Trophoblast cell (in vitro differentiated cells and primary cell): ENCODE results near the gene ONECUT2.

ENCODE experiments used
- DNase-seq, 2 donors: peaks; one replicate each; pipeline ENCODE4 v3.0.0-alpha.2; 2016
- H2AFZ ChIP-seq: 2 replicates; pipeline ENCODE4 v1.6.1; 2013; ENCODE audit warnings: low read length, moderate library complexity, mild to moderate bottlenecking; ENCODE audit not compliant: insufficient read depth, poor library complexity
- H2AK5ac ChIP-seq: 2 replicates; pipeline ENCODE4 v1.6.1; 2013; ENCODE audit warnings: mild to moderate bottlenecking, low read length
- H2BK120ac ChIP-seq: 2 replicates; pipeline ENCODE4 v1.6.1; 2013; ENCODE audit warnings: low read length, mild to moderate bottlenecking, moderate library complexity; ENCODE audit not compliant: insufficient read depth, poor library complexity
- H2BK12ac ChIP-seq: 2 replicates; pipeline ENCODE4 v1.6.1; 2013; ENCODE audit warnings: mild to moderate bottlenecking, low read length, moderate library complexity
- H2BK5ac ChIP-seq: 2 replicates; pipeline ENCODE4 v1.6.1; 2013; ENCODE audit warnings: low read length, low read depth, moderate library complexity, mild to moderate bottlenecking; ENCODE audit not compliant: poor library complexity
- H3K14ac ChIP-seq: 2 replicates; pipeline ENCODE4 v1.6.1; 2013; ENCODE audit warnings: mild to moderate bottlenecking, low read length
- H3K18ac ChIP-seq: 2 replicates; pipeline ENCODE4 v1.6.1; 2013; ENCODE audit warnings: mild to moderate bottlenecking, low read length
- H3K23ac ChIP-seq: 2 replicates; pipeline ENCODE4 v1.6.1; 2013; ENCODE audit warnings: low read length
- H3K27ac ChIP-seq: 2 replicates; pipeline ENCODE4 v1.5.1; 2013; ENCODE audit warnings: low read depth, mild to moderate bottlenecking, inconsistent platforms, low read length, moderate library complexity
- H3K27me3 ChIP-seq: 2 replicates; pipeline ENCODE4 v1.6.1; 2013; ENCODE audit warnings: inconsistent platforms, mild to moderate bottlenecking, low read length, moderate library complexity; ENCODE audit not compliant: insufficient read depth
- H3K36me3 ChIP-seq, 2 experiments: 1 replicate in 1 of 2; 2 replicates in 1 of 2; pipeline ENCODE4 v1.6.1; 2013; ENCODE audit warnings: low read length in 2 of 2, mild to moderate bottlenecking in 2 of 2, moderate library complexity in 1 of 2; ENCODE audit not compliant: insufficient read depth in 2 of 2, control insufficient read depth in 1 of 2
- H3K4ac ChIP-seq: 2 replicates; pipeline ENCODE4 v1.6.1; 2013; ENCODE audit warnings: low read depth, mild to moderate bottlenecking, low read length, moderate library complexity
- H3K4me1 ChIP-seq, 2 experiments: 1 replicate in 1 of 2; 2 replicates in 1 of 2; pipeline ENCODE4 v1.6.1; 2013; ENCODE audit warnings: low read length in 2 of 2, mild to moderate bottlenecking in 2 of 2, moderate library complexity in 1 of 2; ENCODE audit not compliant: insufficient read depth in 2 of 2, control insufficient read depth in 1 of 2
- H3K4me2 ChIP-seq: 2 replicates; pipeline ENCODE4 v1.6.1; 2013; ENCODE audit warnings: inconsistent platforms, mild to moderate bottlenecking, low read length, moderate library complexity
- H3K4me3 ChIP-seq: 2 replicates; pipeline ENCODE4 v1.5.1; 2013; ENCODE audit warnings: mild to moderate bottlenecking, low read depth, low read length, inconsistent platforms
- H3K79me1 ChIP-seq: one replicate; pipeline ENCODE4 v1.6.1; 2013; ENCODE audit warnings: low read length
- H3K79me2 ChIP-seq: 2 replicates; pipeline ENCODE4 v1.6.1; 2013; ENCODE audit warnings: low read length, mild to moderate bottlenecking; ENCODE audit not compliant: control insufficient read depth, insufficient read depth, poor library complexity
- H3K9ac ChIP-seq: 2 replicates; pipeline ENCODE4 v1.6.1; 2013; ENCODE audit warnings: mild to moderate bottlenecking, low read length
- H3K9me3 ChIP-seq: 2 replicates; pipeline ENCODE4 v1.6.1; 2013; ENCODE audit warnings: low read depth, mild to moderate bottlenecking, control low read depth, inconsistent platforms, low read length; ENCODE audit not compliant: insufficient read depth
- H4K12ac ChIP-seq: 2 replicates; pipeline ENCODE4 v1.6.1; 2013; ENCODE audit warnings: low read depth, mild to moderate bottlenecking, low read length, moderate library complexity
- H4K8ac ChIP-seq: 2 replicates; pipeline ENCODE4 v1.6.1; 2013; ENCODE audit warnings: low read depth, mild to moderate bottlenecking, low read length, moderate library complexity
- H4K91ac ChIP-seq: one replicate; pipeline ENCODE4 v1.6.1; 2013; ENCODE audit warnings: low read depth, mild to moderate bottlenecking, low read length, moderate library complexity
- WGBS: extraction: QIAGEN DNeasy Blood & Tissue Kit; methylation state at CpG from one replicate; pipeline ENCODE4 v1.1.7; 2013; ENCODE audit warnings: missing lambda C conversion rate; ENCODE audit not compliant: insufficient read length, insufficient coverage; ENCODE audit errors: extremely low coverage; 5-methylcytosine and 5-hydroxymethylcytosine counted together

Gene ONECUT2

DNA sequence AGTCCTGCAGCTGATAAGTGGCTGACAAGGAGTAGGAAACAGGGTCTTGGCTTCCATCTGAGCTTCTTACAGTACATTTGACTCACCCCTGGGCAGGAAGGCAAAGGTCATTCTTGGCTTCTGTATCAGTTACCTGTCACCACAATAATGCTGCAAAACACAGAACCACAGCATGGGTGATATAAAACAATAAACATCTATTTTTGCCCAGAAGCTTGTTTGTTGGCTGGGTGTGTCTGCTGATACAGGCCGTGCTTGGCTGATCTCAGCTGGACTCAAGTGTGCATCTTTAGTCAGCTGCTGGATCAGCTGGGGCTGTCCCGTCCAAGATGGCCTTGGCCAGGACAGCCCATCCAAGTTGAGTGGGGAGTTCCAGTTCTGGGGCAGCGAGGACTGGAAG is 34.7 kb downstream of the ONECUT2 start:
- DNase-seq = no peak
- Histone ChIP-seq H3K14ac (no peak overlapping the region), H4K12ac (no peak overlapping the region), H3K18ac (no peak overlapping the region), H4K91ac (no peak overlapping the region), H3K36me3 (no peaks in the 10 kb centered on the region), H2AK5ac (no peak overlapping the region), H3K79me2 (no peaks in the 10 kb centered on the region), H3K4ac (no peak overlapping the region), H3K27ac (no peak overlapping the region), H2BK5ac (no peak overlapping the region), H4K8ac (no peak overlapping the region), H3K4me2 (no peak overlapping the region), H2AFZ (no peak overlapping the region), H3K9ac (no peak overlapping the region), H3K27me3 (no peaks in the 10 kb centered on the region), H3K4me3 (no peak overlapping the region), H3K79me1 (no peaks in the 10 kb centered on the region), H3K23ac (no peak overlapping the region), H2BK120ac (no peak overlapping the region), H2BK12ac (no peak overlapping the region), H3K4me1 (no peaks in the 10 kb centered on the region), H3K9me3 (no peaks in the 10 kb centered on the region)
- no CpG with 5 or more reads among the region's 3 CpGs for WGBS

GRCh38 chr18:57475408-57475807 is 40.2 kb downstream of the ONECUT2 start:
- Histone ChIP-seq H3K27ac (no peak overlapping the region), H3K4me2 (no peak overlapping the region), H2AK5ac (no peak overlapping the region), H3K14ac (no peak overlapping the region), H3K9me3 (no peaks in the 10 kb centered on the region), H3K79me2 (no peaks in the 10 kb centered on the region), H3K36me3 (no peaks in the 10 kb centered on the region), H2BK120ac (no peak overlapping the region), H2AFZ (no peak overlapping the region), H4K91ac (no peak overlapping the region), H3K9ac (no peak overlapping the region), H3K27me3 (no peaks in the 10 kb centered on the region), H2BK12ac (no peak overlapping the region), H3K4me1 (peaks cover 0 to 1% of the 10 kb centered on the region in 2 experiments), H3K23ac (no peak overlapping the region), H3K79me1 (no peaks in the 10 kb centered on the region), H4K12ac (no peak overlapping the region), H4K8ac (no peak overlapping the region), H3K18ac (no peak overlapping the region), H3K4me3 (no peak overlapping the region), H2BK5ac (no peak overlapping the region), H3K4ac (no peak overlapping the region)
- WGBS = no CpG with 5 or more reads among the region's 3 CpGs
- no peak for DNase-seq

DNA sequence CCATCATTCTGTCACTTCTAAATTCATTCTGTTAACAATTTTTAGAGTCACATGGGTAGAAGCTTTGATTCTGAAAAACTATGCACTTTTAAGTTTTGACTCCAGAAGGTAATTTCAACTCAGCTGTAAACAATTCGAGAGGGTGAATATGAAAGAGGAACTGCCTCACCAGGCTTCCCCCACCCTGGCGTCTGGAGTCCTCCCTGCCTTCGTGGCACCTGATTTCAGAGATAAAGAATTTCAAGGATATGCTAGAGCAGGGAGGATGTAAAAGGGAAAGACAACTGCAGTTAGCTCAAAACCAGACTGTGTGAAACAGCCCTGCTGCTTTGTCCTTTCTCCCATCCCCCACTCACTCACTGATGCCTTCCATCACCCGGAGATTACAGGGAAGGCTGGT is 40.7 kb downstream of the ONECUT2 start:
- no peak overlapping the region for H2BK12ac ChIP-seq
- no peaks in the 10 kb centered on the region for H3K36me3 ChIP-seq
- no CpG with 5 or more reads among the region's 4 CpGs for WGBS
- H3K23ac ChIP-seq = no peak overlapping the region
- DNase-seq = no peak
- H2BK5ac ChIP-seq = no peak overlapping the region
- H3K9ac ChIP-seq = no peak overlapping the region
- H3K27ac ChIP-seq = no peak overlapping the region
- no peak overlapping the region for H3K4me3 ChIP-seq
- H4K91ac ChIP-seq = no peak overlapping the region
- no peak overlapping the region for H3K4me2 ChIP-seq
- no peak overlapping the region for H3K14ac ChIP-seq
- no peaks in the 10 kb centered on the region for H3K79me1 ChIP-seq
- peaks cover 0 to 1% of the 10 kb centered on the region in 2 experiments for H3K4me1 ChIP-seq
- H3K9me3 ChIP-seq = no peaks in the 10 kb centered on the region
- no peaks in the 10 kb centered on the region for H3K27me3 ChIP-seq
- no peak overlapping the region for H3K18ac ChIP-seq
- H2AFZ ChIP-seq = no peak overlapping the region
- H4K8ac ChIP-seq = no peak overlapping the region
- no peak overlapping the region for H3K4ac ChIP-seq
- H3K79me2 ChIP-seq = no peaks in the 10 kb centered on the region
- no peak overlapping the region for H4K12ac ChIP-seq
- no peak overlapping the region for H2BK120ac ChIP-seq
- no peak overlapping the region for H2AK5ac ChIP-seq

GRCh38 chr18:57480733-57481132 is 45.6 kb downstream of the ONECUT2 start:
- Histone ChIP-seq H3K4me3 (no peak overlapping the region), H3K27me3 (no peaks in the 10 kb centered on the region), H2BK12ac (no peak overlapping the region), H3K4me1 (peaks cover 0 to 1% of the 10 kb centered on the region in 2 experiments), H3K36me3 (no peaks in the 10 kb centered on the region), H3K18ac (no peak overlapping the region), H3K27ac (no peak overlapping the region), H2AFZ (no peak overlapping the region), H3K79me2 (no peaks in the 10 kb centered on the region), H3K23ac (no peak overlapping the region), H4K91ac (no peak overlapping the region), H4K8ac (no peak overlapping the region), H3K9ac (no peak overlapping the region), H3K14ac (no peak overlapping the region), H2AK5ac (no peak overlapping the region), H3K4ac (no peak overlapping the region), H3K79me1 (no peaks in the 10 kb centered on the region), H2BK120ac (no peak overlapping the region), H2BK5ac (no peak overlapping the region), H4K12ac (no peak overlapping the region), H3K4me2 (no peak overlapping the region), H3K9me3 (no peaks in the 10 kb centered on the region)
- DNase-seq = no peak
